ENCODE data around the gene SH3RF3. TPM values are rescaled to one million over a fixed set of nuclear protein-coding genes. Genes with fewer than 3 reads are reported as not detected.

SH3RF3 gene
- total RNA-seq (ENCODE audit: unreplicated experiment): 1.7 TPM
- long read RNA-seq: 0 reads

DNA sequence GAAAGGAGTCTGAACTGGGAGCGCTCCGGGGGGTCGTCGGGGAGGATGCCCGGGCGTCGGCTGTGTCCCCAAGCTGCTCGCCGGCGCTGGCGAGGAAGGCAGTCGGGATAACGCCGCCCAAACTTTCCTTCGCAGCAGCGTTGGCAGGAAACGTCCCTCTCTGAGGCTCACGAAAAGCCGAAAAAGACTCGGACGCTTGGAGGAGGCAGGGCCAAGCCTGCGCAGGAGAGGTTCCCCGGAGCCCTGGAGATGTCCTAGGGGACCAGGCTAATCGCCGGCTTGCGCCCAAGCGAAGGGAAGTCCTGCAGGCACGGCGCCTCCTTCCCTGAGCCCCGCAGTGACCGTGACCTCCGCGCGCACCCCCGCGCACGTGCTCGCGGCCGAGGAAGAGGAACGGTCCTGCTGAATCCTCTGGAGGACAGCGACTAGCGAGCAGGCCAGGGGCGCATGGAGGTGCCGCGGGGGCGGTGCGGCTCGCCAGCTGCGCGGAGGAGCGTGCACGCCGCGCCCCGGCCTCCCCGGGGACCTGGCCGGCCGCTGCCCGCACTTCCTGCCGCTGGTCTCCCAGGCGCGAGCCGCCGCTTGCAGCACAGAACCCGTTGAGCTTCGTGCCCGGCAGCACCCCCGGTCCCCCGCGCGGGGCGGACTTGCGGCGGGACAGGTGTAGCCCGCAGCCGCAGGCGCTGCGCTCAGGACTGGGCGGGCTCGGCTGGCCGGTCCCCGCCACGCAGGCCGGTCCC is at the start of gene SH3RF3:
Gene SH3RF3 (plus strand): TSS at position 590 of the 740 bp plus-strand sequence.
- Mint-ChIP-seq H3K9me3 (ENCODE audit: unreplicated experiment) (peaks cover 3% of the 10 kb centered on the region), H3K27me3 (ENCODE audit: unreplicated experiment) (peaks cover 5% of the 10 kb centered on the region), H3K36me3 (ENCODE audit: unreplicated experiment) (no peaks in the 10 kb centered on the region), H3K4me3 (ENCODE audit: unreplicated experiment) (peak within 1 kb of the TSS; percentile 87), H3K27ac (ENCODE audit: unreplicated experiment) (no peak within 1 kb of the TSS), H3K4me1 (ENCODE audit: low read depth, unreplicated experiment) (peaks cover 4% of the 10 kb centered on the region)
- TF ChIP-seq, protein P1, sequence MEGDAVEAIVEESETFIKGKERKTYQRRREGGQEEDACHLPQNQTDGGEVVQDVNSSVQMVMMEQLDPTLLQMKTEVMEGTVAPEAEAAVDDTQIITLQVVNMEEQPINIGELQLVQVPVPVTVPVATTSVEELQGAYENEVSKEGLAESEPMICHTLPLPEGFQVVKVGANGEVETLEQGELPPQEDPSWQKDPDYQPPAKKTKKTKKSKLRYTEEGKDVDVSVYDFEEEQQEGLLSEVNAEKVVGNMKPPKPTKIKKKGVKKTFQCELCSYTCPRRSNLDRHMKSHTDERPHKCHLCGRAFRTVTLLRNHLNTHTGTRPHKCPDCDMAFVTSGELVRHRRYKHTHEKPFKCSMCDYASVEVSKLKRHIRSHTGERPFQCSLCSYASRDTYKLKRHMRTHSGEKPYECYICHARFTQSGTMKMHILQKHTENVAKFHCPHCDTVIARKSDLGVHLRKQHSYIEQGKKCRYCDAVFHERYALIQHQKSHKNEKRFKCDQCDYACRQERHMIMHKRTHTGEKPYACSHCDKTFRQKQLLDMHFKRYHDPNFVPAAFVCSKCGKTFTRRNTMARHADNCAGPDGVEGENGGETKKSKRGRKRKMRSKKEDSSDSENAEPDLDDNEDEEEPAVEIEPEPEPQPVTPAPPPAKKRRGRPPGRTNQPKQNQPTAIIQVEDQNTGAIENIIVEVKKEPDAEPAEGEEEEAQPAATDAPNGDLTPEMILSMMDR (IDR thresholded peaks at IDR 0.05; ENCODE audit: partially characterized antibody, unreplicated experiment): no peak
- DNase-seq: peak; percentile 55

DNA sequence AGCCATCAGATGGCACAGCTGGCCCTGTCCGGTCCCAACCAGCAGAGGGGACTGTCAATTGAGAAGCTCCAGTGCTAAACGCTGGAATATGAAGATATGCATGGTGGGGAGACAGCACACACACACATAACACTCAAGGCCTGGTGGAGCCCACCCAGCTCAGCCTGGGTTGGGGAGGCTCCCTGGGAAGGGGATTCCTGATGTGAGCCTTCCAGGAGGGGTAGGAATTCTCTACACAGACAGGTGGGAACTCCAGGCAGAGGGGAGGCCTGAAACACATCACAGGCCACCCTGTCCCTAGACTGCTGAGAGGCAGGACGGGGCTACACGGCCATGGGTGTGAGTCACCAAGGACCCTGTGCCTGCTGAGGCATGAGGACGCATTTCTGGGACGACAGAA is 49.4 kb upstream of the SH3RF3 start:
- TF ChIP-seq, protein P1 (IDR thresholded peaks at IDR 0.05; ENCODE audit: partially characterized antibody, unreplicated experiment): no peak
- H3K4me3 Mint-ChIP-seq (ENCODE audit: unreplicated experiment): no peak overlapping the region
- DNase-seq: no peak
- H3K27me3 Mint-ChIP-seq (ENCODE audit: unreplicated experiment): peaks cover 6% of the 10 kb centered on the region
- H3K27ac Mint-ChIP-seq (ENCODE audit: unreplicated experiment): no peak overlapping the region
- peaks cover 7% of the 10 kb centered on the region for H3K9me3 Mint-ChIP-seq (ENCODE audit: unreplicated experiment)
- H3K36me3 Mint-ChIP-seq (ENCODE audit: unreplicated experiment): no peaks in the 10 kb centered on the region
- H3K4me1 Mint-ChIP-seq (ENCODE audit: low read depth, unreplicated experiment): no peaks in the 10 kb centered on the region

DNA sequence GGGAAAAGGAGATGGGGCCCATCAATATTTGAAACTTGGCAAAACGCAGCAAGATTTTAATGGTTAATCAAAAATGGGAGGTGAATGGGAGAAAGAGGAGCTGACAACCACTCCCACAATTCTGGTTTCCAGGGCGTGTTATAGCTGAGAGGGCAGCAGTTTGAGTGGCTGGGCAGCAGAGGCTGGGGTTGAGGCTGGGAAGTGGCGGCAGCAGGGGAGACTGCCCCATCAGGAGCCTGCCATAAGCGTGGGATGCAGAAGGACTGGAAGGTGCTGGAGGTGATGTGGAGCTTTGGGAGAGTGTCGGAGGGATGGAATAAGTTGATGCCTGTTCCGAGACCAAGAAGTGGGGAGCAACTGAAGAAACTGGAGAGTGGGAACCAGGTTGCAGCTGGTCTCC is 48.9 kb upstream of the SH3RF3 start:
- peaks cover 7% of the 10 kb centered on the region for H3K9me3 Mint-ChIP-seq (ENCODE audit: unreplicated experiment)
- peaks cover 6% of the 10 kb centered on the region for H3K27me3 Mint-ChIP-seq (ENCODE audit: unreplicated experiment)
- TF ChIP-seq, protein P1 (IDR thresholded peaks at IDR 0.05; ENCODE audit: partially characterized antibody, unreplicated experiment): no peak
- no peaks in the 10 kb centered on the region for H3K36me3 Mint-ChIP-seq (ENCODE audit: unreplicated experiment)
- H3K4me1 Mint-ChIP-seq (ENCODE audit: low read depth, unreplicated experiment): no peaks in the 10 kb centered on the region
- no peak overlapping the region for H3K4me3 Mint-ChIP-seq (ENCODE audit: unreplicated experiment)
- DNase-seq: no peak
- no peak overlapping the region for H3K27ac Mint-ChIP-seq (ENCODE audit: unreplicated experiment)

DNA sequence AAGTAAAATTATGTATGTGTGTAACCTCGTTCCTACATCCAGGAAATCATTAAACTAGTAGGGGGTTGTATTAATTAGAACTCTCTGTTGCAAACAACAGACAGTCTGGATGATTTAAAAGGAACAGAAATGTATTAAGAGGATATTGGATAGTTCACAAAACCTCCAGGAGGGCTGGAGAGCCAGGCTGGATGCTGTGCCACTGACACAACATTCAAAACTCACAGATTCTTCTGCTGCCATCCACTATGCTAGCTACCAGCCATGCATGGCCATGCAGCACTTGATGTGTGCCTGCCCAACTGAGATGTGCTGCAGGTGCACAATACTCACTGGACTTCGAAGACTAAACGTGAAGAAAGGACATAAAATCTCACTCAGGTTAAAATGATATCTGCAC is 48.2 kb upstream of the SH3RF3 start:
- peaks cover 7% of the 10 kb centered on the region for H3K9me3 Mint-ChIP-seq (ENCODE audit: unreplicated experiment)
- no peak overlapping the region for H3K4me3 Mint-ChIP-seq (ENCODE audit: unreplicated experiment)
- no peaks in the 10 kb centered on the region for H3K4me1 Mint-ChIP-seq (ENCODE audit: low read depth, unreplicated experiment)
- peaks cover 6% of the 10 kb centered on the region for H3K27me3 Mint-ChIP-seq (ENCODE audit: unreplicated experiment)
- DNase-seq: no peak
- no peaks in the 10 kb centered on the region for H3K36me3 Mint-ChIP-seq (ENCODE audit: unreplicated experiment)
- TF ChIP-seq, protein P1 (IDR thresholded peaks at IDR 0.05; ENCODE audit: partially characterized antibody, unreplicated experiment): no peak
- no peak overlapping the region for H3K27ac Mint-ChIP-seq (ENCODE audit: unreplicated experiment)

DNA sequence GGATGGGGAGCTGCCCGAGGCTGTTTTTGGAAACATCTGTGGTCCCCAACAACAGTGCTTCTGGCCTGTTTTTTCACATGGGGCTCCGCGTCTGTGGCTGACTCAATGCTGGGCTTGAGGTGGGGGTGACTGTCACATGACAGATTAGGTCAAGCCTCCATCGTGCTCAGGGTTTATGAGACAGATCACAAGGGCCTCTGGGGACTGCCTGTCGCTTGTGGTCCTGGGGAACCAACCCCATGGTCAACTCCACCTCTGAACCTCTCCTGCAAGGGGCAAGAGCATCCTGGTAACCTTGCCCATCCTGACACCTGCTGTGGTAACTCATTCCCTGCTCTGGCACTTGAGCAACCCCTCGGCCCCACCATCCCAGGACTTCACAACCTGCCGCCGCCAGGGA is 47.6 kb upstream of the SH3RF3 start:
- DNase-seq: no peak
- Mint-ChIP-seq H3K4me1 (ENCODE audit: low read depth, unreplicated experiment) (no peaks in the 10 kb centered on the region), H3K27me3 (ENCODE audit: unreplicated experiment) (peaks cover 8% of the 10 kb centered on the region), H3K36me3 (ENCODE audit: unreplicated experiment) (no peaks in the 10 kb centered on the region), H3K9me3 (ENCODE audit: unreplicated experiment) (peaks cover 9% of the 10 kb centered on the region), H3K27ac (ENCODE audit: unreplicated experiment) (no peak overlapping the region), H3K4me3 (ENCODE audit: unreplicated experiment) (no peak overlapping the region)
- TF ChIP-seq, protein P1 (IDR thresholded peaks at IDR 0.05; ENCODE audit: partially characterized antibody, unreplicated experiment): no peak

Data from glutamatergic neuron (in vitro differentiated cells).